ENCODE data around the gene USP4. TPM values are rescaled to one million over a fixed set of nuclear protein-coding genes. Genes with fewer than 3 reads are reported as not detected.
A peak's percentile ranks its signal among the peaks of the same experiment; 100 is the strongest.

USP4 gene
- total RNA-seq, 1 donor from 2014 or later, result 45.2 TPM

DNA sequence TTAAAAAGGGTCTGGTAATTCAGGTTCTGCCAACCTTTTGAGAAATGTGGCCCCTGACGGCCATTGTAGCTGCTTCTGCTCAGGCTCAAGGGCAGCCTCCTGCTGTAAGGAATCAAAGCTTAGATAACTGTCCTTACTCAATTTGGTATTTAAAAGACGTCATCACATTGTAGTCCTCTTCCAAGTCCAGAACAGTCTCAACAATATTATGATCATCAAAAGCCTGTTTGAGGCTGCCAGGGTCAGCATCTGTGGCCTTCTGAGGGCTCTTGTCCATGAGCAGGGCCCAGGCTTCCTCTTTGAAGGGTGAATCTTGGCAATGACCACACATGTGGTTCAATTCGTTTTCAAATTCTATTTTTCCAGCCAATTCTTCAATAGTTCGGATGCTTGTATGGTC, 68.8 kb downstream of the USP4 start:
- Histone ChIP-seq H3K9me3 (no peaks in the 10 kb centered on the region), H3K4me3 (no peak overlapping the region), H3K27ac (no peak overlapping the region), H3K36me3 (peaks cover 0 to 4% of the 10 kb centered on the region in 2 donors), H3K27me3 (no peaks in the 10 kb centered on the region), H3K4me1 (peaks cover 5% of the 10 kb centered on the region)
- TF ChIP-seq POLR2AphosphoS5 (IDR thresholded peaks at IDR 0.05; ENCODE audit: insufficient read depth in 1 of 2, low read depth in 1 of 2) (no peak), POLR2A (IDR thresholded peaks at IDR 0.05) (no peak), CTCF (IDR thresholded peaks at IDR 0.05) (no peak)
- intact Hi-C loops (cut with DNase I), result loop anchor here (10.0 kb wide), 1 partner anchor 96 kb away; the partner anchor contains the start of gene KLHDC8B
- DNase-seq (ENCODE audit: extremely low spot score in 2 of 2), result no peak

- intact Hi-C loops (cut with DNase I), result loop anchor here (10.0 kb wide), 1 partner anchor 95 kb away; the partner anchor contains the start of gene KLHDC8B
- H3K27ac ChIP-seq, result no peak overlapping the region
- no peak for TF ChIP-seq POLR2AphosphoS5 (IDR thresholded peaks at IDR 0.05; ENCODE audit: insufficient read depth in 1 of 2, low read depth in 1 of 2)
- TF ChIP-seq POLR2A (IDR thresholded peaks at IDR 0.05), result no peak
- no peak for TF ChIP-seq CTCF (IDR thresholded peaks at IDR 0.05)
- no peaks in the 10 kb centered on the region for H3K9me3 ChIP-seq
- no peaks in the 10 kb centered on the region for H3K4me1 ChIP-seq
- H3K27me3 ChIP-seq, result no peaks in the 10 kb centered on the region
- no peak for DNase-seq (ENCODE audit: extremely low spot score in 2 of 2)
- peaks cover 0 to 4% of the 10 kb centered on the region in 2 donors for H3K36me3 ChIP-seq
- H3K4me3 ChIP-seq, result no peak overlapping the region
Measured at GRCh38 chr3:49270156-49270500, 69.7 kb downstream of the USP4 start.

DNA sequence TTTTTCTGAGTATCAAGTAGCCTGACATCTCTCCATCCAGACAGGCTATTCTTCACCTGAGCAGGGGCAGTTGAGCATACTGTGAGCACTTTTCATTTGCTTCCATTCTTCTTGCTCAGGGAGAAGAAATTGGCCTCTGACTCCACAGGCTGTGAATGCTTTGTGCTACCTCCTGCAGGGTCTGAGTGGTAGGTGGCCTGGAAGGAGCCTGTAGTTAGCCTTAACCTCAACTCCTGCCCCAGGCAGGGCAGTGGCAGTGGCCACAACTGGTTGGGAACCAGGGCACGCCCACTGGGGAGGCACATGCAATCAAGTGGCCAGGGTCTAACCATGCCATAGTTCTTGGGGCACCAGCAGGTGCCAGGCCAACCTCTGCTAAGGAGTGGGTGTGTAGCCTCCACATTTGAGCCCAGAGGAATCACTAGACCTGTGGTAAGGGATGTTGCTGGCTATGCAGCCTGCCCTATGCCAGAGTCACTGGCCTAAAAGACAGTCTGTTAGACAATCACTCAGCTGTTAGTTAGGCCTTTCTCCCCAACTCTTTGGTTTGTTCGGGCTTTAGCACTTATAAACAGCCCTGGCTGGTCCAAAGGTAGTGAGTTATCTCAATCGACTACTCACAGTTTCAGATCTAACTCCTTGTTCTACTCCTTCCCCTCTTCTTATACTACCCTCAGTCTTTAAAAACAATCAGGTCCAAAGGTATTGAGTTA, 70.3 kb downstream of the USP4 start:
- no peak overlapping the region for H3K4me3 ChIP-seq
- intact Hi-C loops (cut with DNase I), result loop anchor here (10.0 kb wide), 1 partner anchor 95 kb away; the partner anchor contains the start of gene KLHDC8B
- peaks cover 0 to 4% of the 10 kb centered on the region in 2 donors for H3K36me3 ChIP-seq
- no peaks in the 10 kb centered on the region for H3K4me1 ChIP-seq
- H3K27me3 ChIP-seq, result no peaks in the 10 kb centered on the region
- DNase-seq (ENCODE audit: extremely low spot score in 2 of 2), result no peak
- no peak overlapping the region for H3K27ac ChIP-seq
- H3K9me3 ChIP-seq, result no peaks in the 10 kb centered on the region
- no peak for TF ChIP-seq POLR2A (IDR thresholded peaks at IDR 0.05)
- no peak for TF ChIP-seq POLR2AphosphoS5 (IDR thresholded peaks at IDR 0.05; ENCODE audit: insufficient read depth in 1 of 2, low read depth in 1 of 2)
- no peak for TF ChIP-seq CTCF (IDR thresholded peaks at IDR 0.05)

GRCh38 chr3:49266410-49267095, 73.3 kb downstream of the USP4 start:
- H3K4me1 ChIP-seq, result no peaks in the 10 kb centered on the region
- no peak for DNase-seq (ENCODE audit: extremely low spot score in 2 of 2)
- H3K4me3 ChIP-seq, result no peak overlapping the region
- H3K27ac ChIP-seq, result peak overlapping the region; percentile 68
- TF ChIP-seq POLR2AphosphoS5 (IDR thresholded peaks at IDR 0.05; ENCODE audit: insufficient read depth in 1 of 2, low read depth in 1 of 2) (no peak), POLR2A (IDR thresholded peaks at IDR 0.05) (no peak), CTCF (IDR thresholded peaks at IDR 0.05) (no peak)
- no peaks in the 10 kb centered on the region for H3K27me3 ChIP-seq
- H3K36me3 ChIP-seq, result peaks cover 0 to 4% of the 10 kb centered on the region in 2 donors
- no peaks in the 10 kb centered on the region for H3K9me3 ChIP-seq
- intact Hi-C loops (cut with DNase I), result no loop called here

Data from vagina (tissue), 2 donors.